ENCODE data around the gene SETD1A. TPM values are rescaled to one million over a fixed set of nuclear protein-coding genes. Genes with fewer than 3 reads are reported as not detected.

The SETD1A gene
- total RNA-seq, 1 donor: 5.3 TPM

DNA sequence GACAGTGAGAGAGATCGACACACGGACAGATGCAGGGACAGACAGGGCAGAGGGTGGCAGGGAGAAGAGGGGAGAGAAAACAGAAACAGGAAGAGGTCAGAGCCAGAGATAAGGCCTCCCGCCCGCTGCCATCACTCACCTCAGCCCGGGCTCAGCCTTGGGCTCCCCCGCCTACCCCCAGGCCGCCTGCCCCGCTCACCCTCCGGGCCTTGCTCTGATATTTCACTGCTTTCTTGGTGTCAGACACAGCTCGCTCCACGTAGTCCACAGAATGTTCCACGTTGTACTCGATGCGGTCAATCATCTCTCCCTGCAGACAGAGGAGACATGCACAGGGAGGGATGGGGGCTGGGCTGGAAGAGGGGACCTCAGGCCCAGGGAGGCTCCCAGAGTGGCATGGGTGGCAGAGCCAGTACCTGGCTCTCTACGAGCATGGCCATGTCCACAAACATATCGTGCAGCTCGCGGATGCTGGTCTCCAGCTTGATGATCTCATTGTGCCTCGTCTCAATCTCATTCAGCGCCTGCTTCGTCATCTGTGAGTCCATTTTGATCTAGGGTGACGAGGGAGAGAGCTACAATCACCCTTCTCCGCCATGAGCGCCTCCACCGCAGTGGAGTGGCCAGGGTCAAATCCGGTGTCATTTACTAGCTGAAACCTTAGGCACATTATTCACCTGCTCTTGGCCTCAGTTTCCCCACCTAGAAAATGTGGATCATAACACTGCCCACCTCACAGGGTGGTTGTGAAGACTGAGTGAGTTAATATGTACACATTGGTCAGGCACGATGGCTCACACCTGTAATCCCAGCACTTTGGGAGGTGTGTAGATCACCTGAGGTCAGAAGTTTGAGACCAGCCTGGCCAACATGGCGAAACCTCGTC is 35.6 kb downstream of the SETD1A start:
- TF ChIP-seq, protein P1, sequence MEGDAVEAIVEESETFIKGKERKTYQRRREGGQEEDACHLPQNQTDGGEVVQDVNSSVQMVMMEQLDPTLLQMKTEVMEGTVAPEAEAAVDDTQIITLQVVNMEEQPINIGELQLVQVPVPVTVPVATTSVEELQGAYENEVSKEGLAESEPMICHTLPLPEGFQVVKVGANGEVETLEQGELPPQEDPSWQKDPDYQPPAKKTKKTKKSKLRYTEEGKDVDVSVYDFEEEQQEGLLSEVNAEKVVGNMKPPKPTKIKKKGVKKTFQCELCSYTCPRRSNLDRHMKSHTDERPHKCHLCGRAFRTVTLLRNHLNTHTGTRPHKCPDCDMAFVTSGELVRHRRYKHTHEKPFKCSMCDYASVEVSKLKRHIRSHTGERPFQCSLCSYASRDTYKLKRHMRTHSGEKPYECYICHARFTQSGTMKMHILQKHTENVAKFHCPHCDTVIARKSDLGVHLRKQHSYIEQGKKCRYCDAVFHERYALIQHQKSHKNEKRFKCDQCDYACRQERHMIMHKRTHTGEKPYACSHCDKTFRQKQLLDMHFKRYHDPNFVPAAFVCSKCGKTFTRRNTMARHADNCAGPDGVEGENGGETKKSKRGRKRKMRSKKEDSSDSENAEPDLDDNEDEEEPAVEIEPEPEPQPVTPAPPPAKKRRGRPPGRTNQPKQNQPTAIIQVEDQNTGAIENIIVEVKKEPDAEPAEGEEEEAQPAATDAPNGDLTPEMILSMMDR (IDR thresholded peaks at IDR 0.05; ENCODE audit: insufficient read depth, low read length): no peak
- DNase-seq (ENCODE audit: low read depth): no peak

GRCh38 chr16:30995927-30996323 is 38.4 kb downstream of the SETD1A start:
- H3K4me3 ChIP-seq (ENCODE audit: low read depth, low read length): peak overlapping the region; percentile 71
- TF ChIP-seq, protein P1 (IDR thresholded peaks at IDR 0.05; ENCODE audit: insufficient read depth, low read length): no peak
- no peak for DNase-seq (ENCODE audit: low read depth)

More for the DNA sequence above, 35.6 kb downstream of the SETD1A start:
- H3K4me3 ChIP-seq (ENCODE audit: low read depth, low read length): no peak overlapping the region

GRCh38 chr16:30996324-30996984 is 38.9 kb downstream of the SETD1A start:
- peak; percentile 48 for DNase-seq (ENCODE audit: low read depth)
- H3K4me3 ChIP-seq (ENCODE audit: low read depth, low read length): peak overlapping the region; percentile 71
- TF ChIP-seq, protein P1 (IDR thresholded peaks at IDR 0.05; ENCODE audit: insufficient read depth, low read length): no peak

- DNase-seq (ENCODE audit: low read depth): peak; percentile 55
- TF ChIP-seq, protein P1 (IDR thresholded peaks at IDR 0.05; ENCODE audit: insufficient read depth, low read length): no peak
- peak overlapping the region; percentile 71 for H3K4me3 ChIP-seq (ENCODE audit: low read depth, low read length)
These were observed 39.6 kb downstream of the SETD1A start for GRCh38 chr16:30996985-30997724.

- peak; percentile 68 for DNase-seq (ENCODE audit: low read depth)
- TF ChIP-seq, protein P1 (IDR thresholded peaks at IDR 0.05; ENCODE audit: insufficient read depth, low read length): no peak
- H3K4me3 ChIP-seq (ENCODE audit: low read depth, low read length): peak overlapping the region; percentile 55
These were observed 40.5 kb downstream of the SETD1A start for GRCh38 chr16:30997725-30998711.
